ENCODE measurements around the gene BSDC1. TPM values are rescaled to one million over a fixed set of nuclear protein-coding genes. Genes with fewer than 3 reads are reported as not detected.
A peak's percentile ranks its signal among the peaks of the same experiment; 100 is the strongest.

The BSDC1 gene
- total and polyA plus RNA-seq, 2 of the 13 experiments (the other 11 are each of a cell fraction or from before 2014, with no cell fraction given): 40.3 to 64.2 TPM

DNA sequence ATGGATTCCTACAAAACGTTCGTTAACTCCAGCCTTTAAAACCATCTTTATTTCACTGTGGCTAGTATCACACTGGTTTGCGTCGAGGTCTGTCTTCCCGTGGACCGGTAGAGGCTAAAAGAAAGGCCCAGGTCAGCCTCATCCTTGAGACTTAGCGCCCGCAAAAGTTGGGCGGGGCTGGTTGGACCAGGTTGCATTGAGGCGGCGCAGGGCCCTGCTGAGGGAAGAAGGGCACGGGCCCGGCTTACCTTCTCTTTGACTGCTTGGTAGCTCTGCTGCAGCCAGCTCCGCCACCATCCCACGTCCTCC is 455 bp downstream of the BSDC1 start (continued):
- TF ChIP-seq, protein P1, sequence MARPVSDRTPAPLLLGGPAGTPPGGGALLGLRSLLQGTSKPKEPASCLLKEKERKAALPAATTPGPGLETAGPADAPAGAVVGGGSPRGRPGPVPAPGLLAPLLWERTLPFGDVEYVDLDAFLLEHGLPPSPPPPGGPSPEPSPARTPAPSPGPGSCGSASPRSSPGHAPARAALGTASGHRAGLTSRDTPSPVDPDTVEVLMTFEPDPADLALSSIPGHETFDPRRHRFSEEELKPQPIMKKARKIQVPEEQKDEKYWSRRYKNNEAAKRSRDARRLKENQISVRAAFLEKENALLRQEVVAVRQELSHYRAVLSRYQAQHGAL (CRISPR knock-in tag; IDR thresholded peaks at IDR 0.05; ENCODE audit: not compliant biosample characterization): peak; percentile 62
- TF ChIP-seq, protein P2, sequence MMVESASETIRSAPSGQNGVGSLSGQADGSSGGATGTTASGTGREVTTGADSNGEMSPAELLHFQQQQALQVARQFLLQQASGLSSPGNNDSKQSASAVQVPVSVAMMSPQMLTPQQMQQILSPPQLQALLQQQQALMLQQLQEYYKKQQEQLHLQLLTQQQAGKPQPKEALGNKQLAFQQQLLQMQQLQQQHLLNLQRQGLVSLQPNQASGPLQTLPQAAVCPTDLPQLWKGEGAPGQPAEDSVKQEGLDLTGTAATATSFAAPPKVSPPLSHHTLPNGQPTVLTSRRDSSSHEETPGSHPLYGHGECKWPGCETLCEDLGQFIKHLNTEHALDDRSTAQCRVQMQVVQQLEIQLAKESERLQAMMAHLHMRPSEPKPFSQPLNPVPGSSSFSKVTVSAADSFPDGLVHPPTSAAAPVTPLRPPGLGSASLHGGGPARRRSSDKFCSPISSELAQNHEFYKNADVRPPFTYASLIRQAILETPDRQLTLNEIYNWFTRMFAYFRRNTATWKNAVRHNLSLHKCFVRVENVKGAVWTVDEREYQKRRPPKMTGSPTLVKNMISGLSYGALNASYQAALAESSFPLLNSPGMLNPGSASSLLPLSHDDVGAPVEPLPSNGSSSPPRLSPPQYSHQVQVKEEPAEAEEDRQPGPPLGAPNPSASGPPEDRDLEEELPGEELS (CRISPR knock-in tag; IDR thresholded peaks at IDR 0.05): 0 out of 2 replicates have a peak, but pooled peaks have one; percentile 2
- TF ChIP-seq KLF6 (CRISPR knock-in tag; IDR thresholded peaks at IDR 0.05) (0 out of 2 replicates have a peak, but pooled peaks have one; percentile 9), ARNT2 (CRISPR knock-in tag; IDR thresholded peaks at IDR 0.05; ENCODE audit: low read depth) (peak; percentile 35; the same call in 1 of the 2 replicates), KDM5A (IDR thresholded peaks at IDR 0.05; ENCODE audit: borderline replicate concordance, low read length) (no peak), KLF16 (CRISPR knock-in tag; IDR thresholded peaks at IDR 0.05) (0 out of 4 replicates have a peak, but pooled peaks of 1 of the 2 experiments have one; percentile 17)
- TF ChIP-seq, protein P3, sequence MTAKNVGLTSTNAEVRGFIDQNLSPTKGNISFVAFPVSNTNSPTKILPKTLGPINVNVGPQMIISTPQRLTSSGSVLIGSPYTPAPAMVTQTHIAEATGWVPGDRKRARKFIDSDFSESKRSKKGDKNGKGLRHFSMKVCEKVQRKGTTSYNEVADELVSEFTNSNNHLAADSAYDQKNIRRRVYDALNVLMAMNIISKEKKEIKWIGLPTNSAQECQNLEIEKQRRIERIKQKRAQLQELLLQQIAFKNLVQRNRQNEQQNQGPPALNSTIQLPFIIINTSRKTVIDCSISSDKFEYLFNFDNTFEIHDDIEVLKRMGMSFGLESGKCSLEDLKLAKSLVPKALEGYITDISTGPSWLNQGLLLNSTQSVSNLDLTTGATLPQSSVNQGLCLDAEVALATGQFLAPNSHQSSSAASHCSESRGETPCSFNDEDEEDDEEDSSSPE (CRISPR knock-in tag; IDR thresholded peaks at IDR 0.05): no peak
- TF ChIP-seq, protein P4, sequence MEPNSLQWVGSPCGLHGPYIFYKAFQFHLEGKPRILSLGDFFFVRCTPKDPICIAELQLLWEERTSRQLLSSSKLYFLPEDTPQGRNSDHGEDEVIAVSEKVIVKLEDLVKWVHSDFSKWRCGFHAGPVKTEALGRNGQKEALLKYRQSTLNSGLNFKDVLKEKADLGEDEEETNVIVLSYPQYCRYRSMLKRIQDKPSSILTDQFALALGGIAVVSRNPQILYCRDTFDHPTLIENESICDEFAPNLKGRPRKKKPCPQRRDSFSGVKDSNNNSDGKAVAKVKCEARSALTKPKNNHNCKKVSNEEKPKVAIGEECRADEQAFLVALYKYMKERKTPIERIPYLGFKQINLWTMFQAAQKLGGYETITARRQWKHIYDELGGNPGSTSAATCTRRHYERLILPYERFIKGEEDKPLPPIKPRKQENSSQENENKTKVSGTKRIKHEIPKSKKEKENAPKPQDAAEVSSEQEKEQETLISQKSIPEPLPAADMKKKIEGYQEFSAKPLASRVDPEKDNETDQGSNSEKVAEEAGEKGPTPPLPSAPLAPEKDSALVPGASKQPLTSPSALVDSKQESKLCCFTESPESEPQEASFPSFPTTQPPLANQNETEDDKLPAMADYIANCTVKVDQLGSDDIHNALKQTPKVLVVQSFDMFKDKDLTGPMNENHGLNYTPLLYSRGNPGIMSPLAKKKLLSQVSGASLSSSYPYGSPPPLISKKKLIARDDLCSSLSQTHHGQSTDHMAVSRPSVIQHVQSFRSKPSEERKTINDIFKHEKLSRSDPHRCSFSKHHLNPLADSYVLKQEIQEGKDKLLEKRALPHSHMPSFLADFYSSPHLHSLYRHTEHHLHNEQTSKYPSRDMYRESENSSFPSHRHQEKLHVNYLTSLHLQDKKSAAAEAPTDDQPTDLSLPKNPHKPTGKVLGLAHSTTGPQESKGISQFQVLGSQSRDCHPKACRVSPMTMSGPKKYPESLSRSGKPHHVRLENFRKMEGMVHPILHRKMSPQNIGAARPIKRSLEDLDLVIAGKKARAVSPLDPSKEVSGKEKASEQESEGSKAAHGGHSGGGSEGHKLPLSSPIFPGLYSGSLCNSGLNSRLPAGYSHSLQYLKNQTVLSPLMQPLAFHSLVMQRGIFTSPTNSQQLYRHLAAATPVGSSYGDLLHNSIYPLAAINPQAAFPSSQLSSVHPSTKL (CRISPR knock-in tag; IDR thresholded peaks at IDR 0.05): no peak
- TF ChIP-seq, protein P5, sequence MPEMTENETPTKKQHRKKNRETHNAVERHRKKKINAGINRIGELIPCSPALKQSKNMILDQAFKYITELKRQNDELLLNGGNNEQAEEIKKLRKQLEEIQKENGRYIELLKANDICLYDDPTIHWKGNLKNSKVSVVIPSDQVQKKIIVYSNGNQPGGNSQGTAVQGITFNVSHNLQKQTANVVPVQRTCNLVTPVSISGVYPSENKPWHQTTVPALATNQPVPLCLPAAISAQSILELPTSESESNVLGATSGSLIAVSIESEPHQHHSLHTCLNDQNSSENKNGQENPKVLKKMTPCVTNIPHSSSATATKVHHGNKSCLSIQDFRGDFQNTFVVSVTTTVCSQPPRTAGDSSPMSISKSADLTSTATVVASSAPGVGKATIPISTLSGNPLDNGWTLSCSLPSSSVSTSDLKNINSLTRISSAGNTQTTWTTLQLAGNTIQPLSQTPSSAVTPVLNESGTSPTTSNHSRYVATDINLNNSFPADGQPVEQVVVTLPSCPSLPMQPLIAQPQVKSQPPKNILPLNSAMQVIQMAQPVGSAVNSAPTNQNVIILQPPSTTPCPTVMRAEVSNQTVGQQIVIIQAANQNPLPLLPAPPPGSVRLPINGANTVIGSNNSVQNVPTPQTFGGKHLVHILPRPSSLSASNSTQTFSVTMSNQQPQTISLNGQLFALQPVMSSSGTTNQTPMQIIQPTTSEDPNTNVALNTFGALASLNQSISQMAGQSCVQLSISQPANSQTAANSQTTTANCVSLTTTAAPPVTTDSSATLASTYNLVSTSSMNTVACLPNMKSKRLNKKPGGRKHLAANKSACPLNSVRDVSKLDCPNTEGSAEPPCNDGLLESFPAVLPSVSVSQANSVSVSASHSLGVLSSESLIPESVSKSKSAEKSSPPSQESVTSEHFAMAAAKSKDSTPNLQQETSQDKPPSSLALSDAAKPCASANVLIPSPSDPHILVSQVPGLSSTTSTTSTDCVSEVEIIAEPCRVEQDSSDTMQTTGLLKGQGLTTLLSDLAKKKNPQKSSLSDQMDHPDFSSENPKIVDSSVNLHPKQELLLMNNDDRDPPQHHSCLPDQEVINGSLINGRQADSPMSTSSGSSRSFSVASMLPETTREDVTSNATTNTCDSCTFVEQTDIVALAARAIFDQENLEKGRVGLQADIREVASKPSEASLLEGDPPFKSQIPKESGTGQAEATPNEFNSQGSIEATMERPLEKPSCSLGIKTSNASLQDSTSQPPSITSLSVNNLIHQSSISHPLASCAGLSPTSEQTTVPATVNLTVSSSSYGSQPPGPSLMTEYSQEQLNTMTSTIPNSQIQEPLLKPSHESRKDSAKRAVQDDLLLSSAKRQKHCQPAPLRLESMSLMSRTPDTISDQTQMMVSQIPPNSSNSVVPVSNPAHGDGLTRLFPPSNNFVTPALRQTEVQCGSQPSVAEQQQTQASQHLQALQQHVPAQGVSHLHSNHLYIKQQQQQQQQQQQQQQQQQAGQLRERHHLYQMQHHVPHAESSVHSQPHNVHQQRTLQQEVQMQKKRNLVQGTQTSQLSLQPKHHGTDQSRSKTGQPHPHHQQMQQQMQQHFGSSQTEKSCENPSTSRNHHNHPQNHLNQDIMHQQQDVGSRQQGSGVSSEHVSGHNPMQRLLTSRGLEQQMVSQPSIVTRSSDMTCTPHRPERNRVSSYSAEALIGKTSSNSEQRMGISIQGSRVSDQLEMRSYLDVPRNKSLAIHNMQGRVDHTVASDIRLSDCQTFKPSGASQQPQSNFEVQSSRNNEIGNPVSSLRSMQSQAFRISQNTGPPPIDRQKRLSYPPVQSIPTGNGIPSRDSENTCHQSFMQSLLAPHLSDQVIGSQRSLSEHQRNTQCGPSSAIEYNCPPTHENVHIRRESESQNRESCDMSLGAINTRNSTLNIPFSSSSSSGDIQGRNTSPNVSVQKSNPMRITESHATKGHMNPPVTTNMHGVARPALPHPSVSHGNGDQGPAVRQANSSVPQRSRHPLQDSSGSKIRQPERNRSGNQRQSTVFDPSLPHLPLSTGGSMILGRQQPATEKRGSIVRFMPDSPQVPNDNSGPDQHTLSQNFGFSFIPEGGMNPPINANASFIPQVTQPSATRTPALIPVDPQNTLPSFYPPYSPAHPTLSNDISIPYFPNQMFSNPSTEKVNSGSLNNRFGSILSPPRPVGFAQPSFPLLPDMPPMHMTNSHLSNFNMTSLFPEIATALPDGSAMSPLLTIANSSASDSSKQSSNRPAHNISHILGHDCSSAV (CRISPR knock-in tag; IDR thresholded peaks at IDR 0.05; ENCODE audit: borderline replicate concordance): no peak
- TF ChIP-seq, protein P6, sequence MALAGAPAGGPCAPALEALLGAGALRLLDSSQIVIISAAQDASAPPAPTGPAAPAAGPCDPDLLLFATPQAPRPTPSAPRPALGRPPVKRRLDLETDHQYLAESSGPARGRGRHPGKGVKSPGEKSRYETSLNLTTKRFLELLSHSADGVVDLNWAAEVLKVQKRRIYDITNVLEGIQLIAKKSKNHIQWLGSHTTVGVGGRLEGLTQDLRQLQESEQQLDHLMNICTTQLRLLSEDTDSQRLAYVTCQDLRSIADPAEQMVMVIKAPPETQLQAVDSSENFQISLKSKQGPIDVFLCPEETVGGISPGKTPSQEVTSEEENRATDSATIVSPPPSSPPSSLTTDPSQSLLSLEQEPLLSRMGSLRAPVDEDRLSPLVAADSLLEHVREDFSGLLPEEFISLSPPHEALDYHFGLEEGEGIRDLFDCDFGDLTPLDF (CRISPR knock-in tag; IDR thresholded peaks at IDR 0.05): no peak

Measured in HepG2 (cell line).